ENCODE measurements around the gene PIP5KL1. TPM values are rescaled to one million over a fixed set of nuclear protein-coding genes. Genes with fewer than 3 reads are reported as not detected.
A peak's percentile ranks its signal among the peaks of the same experiment; 100 is the strongest.

The PIP5KL1 gene
- total RNA-seq, 1 donor from 2014 or later = 2.6 TPM

DNA sequence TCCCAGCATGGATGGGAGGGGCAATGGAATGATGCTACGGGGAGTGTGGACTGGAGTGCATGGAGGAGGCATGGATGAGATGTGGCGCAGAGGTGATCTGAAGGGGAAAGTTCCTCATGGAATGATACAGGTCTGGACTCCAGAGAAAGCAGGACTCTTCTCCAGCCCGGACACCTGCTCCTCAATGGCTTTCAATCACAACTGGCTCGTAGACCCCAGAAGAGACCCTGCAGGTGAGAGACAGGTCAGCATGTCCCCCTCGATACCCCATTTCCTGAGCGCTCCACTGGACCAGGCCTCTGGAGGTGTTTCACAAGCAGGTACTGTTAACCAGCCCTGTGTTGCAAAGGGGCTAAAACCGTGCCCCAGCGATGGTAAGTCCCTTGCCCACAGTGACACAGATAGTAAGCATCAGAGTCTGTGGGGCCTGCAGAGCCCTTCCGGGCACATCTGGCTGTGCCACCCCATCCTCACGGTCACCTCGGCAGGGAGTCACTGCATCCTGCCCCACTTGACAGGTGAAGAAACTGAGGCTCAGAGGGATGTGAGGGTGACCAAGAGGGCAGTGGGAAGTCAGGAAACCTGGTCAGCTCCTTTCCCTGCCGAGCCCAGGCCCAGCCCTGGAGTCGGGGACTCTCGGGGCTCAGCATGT is 12.6 kb upstream of the PIP5KL1 start:
- H3K9me3 Mint-ChIP-seq (ENCODE audit: unreplicated experiment) = no peaks in the 10 kb centered on the region
- DNase-seq (ENCODE audit: extremely low spot score, unreplicated experiment) = no peak
- no peak overlapping the region for H3K4me3 Mint-ChIP-seq (ENCODE audit: unreplicated experiment)
- H3K36me3 Mint-ChIP-seq (ENCODE audit: unreplicated experiment) = peaks cover 21% of the 10 kb centered on the region
- H3K27me3 Mint-ChIP-seq (ENCODE audit: unreplicated experiment) = no peaks in the 10 kb centered on the region
- TF ChIP-seq, protein P1, sequence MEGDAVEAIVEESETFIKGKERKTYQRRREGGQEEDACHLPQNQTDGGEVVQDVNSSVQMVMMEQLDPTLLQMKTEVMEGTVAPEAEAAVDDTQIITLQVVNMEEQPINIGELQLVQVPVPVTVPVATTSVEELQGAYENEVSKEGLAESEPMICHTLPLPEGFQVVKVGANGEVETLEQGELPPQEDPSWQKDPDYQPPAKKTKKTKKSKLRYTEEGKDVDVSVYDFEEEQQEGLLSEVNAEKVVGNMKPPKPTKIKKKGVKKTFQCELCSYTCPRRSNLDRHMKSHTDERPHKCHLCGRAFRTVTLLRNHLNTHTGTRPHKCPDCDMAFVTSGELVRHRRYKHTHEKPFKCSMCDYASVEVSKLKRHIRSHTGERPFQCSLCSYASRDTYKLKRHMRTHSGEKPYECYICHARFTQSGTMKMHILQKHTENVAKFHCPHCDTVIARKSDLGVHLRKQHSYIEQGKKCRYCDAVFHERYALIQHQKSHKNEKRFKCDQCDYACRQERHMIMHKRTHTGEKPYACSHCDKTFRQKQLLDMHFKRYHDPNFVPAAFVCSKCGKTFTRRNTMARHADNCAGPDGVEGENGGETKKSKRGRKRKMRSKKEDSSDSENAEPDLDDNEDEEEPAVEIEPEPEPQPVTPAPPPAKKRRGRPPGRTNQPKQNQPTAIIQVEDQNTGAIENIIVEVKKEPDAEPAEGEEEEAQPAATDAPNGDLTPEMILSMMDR (IDR thresholded peaks at IDR 0.05) = peak; percentile 3
- H3K27ac Mint-ChIP-seq (ENCODE audit: unreplicated experiment) = no peak overlapping the region
- H3K4me1 Mint-ChIP-seq (ENCODE audit: unreplicated experiment) = peaks cover 21% of the 10 kb centered on the region

DNA sequence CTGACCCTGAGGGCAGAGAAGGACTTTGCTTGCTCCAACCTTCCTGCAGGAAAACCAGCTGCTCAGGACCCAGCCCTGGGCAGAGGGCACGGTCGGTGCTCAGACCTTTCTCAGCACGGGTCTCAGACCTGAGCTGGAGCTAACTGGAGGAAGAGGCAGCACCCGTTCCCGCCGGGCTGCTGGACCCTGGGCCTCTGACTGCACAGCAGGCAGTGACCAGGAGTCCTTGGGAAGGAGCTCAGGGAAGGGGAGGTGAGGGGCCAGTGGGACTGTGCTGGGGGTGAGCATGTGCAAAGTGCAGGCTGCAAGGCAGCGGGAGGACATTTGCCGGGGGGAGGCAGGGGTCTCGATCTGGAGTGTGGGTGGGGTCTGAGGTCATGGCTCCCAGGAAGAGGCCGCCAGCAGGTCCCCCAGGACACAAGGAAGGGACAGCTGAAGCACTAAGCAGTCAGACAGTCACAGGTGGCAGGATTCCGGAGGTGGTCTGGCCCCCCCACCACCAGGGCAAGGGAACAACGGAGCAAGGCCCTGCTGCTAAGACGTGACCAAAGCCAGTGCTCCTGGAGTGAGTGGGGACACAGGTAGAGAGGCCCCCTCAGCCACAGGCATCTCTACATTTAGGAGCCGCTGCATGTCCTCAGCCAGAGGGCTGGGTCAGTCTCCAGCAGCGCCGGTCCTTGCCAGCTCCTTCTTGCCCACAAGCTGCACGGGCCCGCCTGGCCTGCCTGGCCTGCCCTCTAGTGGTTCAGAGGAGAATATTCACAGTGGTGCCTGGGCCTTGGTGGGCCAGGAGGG is 11.8 kb upstream of the PIP5KL1 start:
- H3K4me3 Mint-ChIP-seq (ENCODE audit: unreplicated experiment) = no peak overlapping the region
- H3K9me3 Mint-ChIP-seq (ENCODE audit: unreplicated experiment) = no peaks in the 10 kb centered on the region
- H3K4me1 Mint-ChIP-seq (ENCODE audit: unreplicated experiment) = peaks cover 26% of the 10 kb centered on the region
- H3K27me3 Mint-ChIP-seq (ENCODE audit: unreplicated experiment) = no peaks in the 10 kb centered on the region
- no peak for DNase-seq (ENCODE audit: extremely low spot score, unreplicated experiment)
- H3K27ac Mint-ChIP-seq (ENCODE audit: unreplicated experiment) = peak overlapping the region; percentile 27
- TF ChIP-seq, protein P1 (IDR thresholded peaks at IDR 0.05) = peak; percentile 86
- peaks cover 20% of the 10 kb centered on the region for H3K36me3 Mint-ChIP-seq (ENCODE audit: unreplicated experiment)

DNA sequence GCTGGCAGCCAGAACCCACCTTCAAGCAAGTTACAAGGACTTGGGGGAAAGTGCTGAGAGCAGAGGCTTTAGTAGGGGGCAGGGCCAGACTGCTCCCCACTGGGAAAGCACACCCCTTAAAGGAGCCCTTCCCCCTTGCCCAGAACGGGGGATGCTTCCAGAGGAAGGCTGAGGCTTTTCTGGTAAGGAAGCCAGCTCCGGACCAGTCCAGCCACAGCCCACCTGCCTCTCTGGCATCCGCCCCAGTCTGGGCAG is 11.3 kb upstream of the PIP5KL1 start:
- H3K27ac Mint-ChIP-seq (ENCODE audit: unreplicated experiment) = no peak overlapping the region
- no peak for DNase-seq (ENCODE audit: extremely low spot score, unreplicated experiment)
- no peaks in the 10 kb centered on the region for H3K27me3 Mint-ChIP-seq (ENCODE audit: unreplicated experiment)
- H3K4me1 Mint-ChIP-seq (ENCODE audit: unreplicated experiment) = peaks cover 29% of the 10 kb centered on the region
- H3K4me3 Mint-ChIP-seq (ENCODE audit: unreplicated experiment) = no peak overlapping the region
- no peaks in the 10 kb centered on the region for H3K9me3 Mint-ChIP-seq (ENCODE audit: unreplicated experiment)
- TF ChIP-seq, protein P1 (IDR thresholded peaks at IDR 0.05) = no peak
- peaks cover 19% of the 10 kb centered on the region for H3K36me3 Mint-ChIP-seq (ENCODE audit: unreplicated experiment)

DNA sequence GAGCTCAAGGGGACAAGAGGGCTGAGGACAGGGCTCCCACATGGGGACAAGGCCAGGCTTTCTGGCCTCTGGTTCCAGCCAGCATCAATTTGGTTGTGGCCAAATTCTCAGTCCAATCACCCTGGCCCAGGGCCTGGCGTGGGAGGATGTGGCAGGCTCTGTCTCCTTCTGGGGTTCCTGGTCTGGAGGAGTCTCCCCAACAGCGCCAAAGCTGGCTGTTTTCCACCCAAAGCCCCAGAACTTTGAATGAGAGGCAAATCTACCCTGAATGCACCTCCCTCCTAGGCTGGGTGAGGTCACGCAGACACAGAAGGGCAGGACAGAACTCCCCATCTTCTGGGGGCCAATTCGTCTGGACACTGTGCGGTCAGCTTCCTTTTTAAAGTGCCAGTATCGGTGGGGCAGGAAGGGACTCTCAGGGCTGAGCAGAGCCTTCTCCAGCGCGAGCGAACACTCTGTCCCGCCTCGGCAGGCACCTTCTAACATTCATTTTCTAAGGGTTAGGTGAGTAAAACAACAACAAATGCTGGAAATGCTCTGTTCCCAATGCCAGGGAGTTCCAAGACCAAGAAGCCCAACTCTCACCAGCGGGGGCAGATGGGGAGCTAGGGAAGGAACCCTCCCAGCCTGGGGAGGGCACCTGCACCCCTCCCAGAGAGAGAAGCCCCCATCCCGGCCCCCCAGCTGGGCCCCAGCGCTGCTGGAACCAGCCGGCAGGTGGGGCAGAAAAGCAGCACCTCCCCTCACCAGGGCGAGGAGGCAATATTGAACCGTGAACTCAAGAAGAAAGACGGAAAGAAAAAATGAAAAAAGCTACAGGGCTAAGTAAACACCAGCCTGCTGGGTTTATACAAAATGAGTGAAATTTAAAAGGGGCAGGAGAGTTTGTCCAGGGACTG is 10.7 kb upstream of the PIP5KL1 start:
- H3K9me3 Mint-ChIP-seq (ENCODE audit: unreplicated experiment) = no peaks in the 10 kb centered on the region
- TF ChIP-seq, protein P1 (IDR thresholded peaks at IDR 0.05) = no peak

DNA sequence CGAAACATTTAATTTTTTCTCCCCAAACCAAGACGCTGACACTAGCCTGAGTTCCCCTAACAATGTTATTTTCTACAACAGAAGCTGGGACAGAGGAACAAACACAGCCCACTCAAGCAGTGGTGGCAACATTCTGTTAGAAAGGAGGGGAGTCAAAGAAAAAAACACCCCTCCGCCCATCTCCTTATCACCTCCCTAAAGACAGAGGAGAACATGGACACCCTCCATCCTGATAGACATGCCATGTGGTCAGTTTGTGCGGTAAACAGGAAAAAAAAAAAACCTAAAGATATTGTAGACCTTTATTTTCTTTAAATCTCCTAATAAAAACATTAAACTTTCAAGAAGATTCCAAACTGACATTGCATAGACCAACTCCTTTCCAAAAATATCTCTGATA is 10.0 kb upstream of the PIP5KL1 start:
- Mint-ChIP-seq H3K27me3 (ENCODE audit: unreplicated experiment) (no peaks in the 10 kb centered on the region), H3K9me3 (ENCODE audit: unreplicated experiment) (no peaks in the 10 kb centered on the region), H3K27ac (ENCODE audit: unreplicated experiment) (no peak overlapping the region), H3K36me3 (ENCODE audit: unreplicated experiment) (peaks cover 19% of the 10 kb centered on the region), H3K4me1 (ENCODE audit: unreplicated experiment) (peaks cover 41% of the 10 kb centered on the region), H3K4me3 (ENCODE audit: unreplicated experiment) (no peak overlapping the region)
- no peak for DNase-seq (ENCODE audit: extremely low spot score, unreplicated experiment)
- TF ChIP-seq, protein P1 (IDR thresholded peaks at IDR 0.05) = no peak

More for the DNA sequence above, 10.7 kb upstream of the PIP5KL1 start:
- Mint-ChIP-seq H3K36me3 (ENCODE audit: unreplicated experiment) (peaks cover 19% of the 10 kb centered on the region), H3K27me3 (ENCODE audit: unreplicated experiment) (no peaks in the 10 kb centered on the region), H3K4me1 (ENCODE audit: unreplicated experiment) (peaks cover 34% of the 10 kb centered on the region), H3K27ac (ENCODE audit: unreplicated experiment) (no peak overlapping the region), H3K4me3 (ENCODE audit: unreplicated experiment) (no peak overlapping the region)
- DNase-seq (ENCODE audit: extremely low spot score, unreplicated experiment) = no peak
